ENCODE results near the gene PROP1.
"Not testable (repeated sequence)": the region's sequence is repeated elsewhere in the genome, so short reads cannot be mapped to it uniquely, and the experiment has no call there.

DNA sequence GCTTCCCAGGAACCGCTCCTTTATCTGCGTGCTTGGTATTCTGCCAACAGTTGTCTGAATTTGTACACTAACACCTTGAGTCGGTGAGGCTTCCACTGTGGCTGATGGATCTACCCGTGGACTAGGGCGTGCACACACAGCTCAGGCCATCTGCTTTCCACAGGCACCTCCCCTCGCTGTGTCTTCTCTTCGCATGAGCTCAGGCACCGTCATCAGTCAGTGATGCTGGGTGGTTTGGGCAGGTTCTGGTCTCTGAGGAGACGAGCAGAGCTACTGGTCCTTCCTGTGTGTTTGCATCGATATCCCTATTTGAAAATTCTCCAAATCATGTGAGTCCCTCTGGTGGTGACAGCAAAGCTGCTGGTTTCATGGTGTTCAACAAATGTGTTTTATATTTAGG, 48.1 kb downstream of the PROP1 start:
- TF ChIP-seq, protein P1, sequence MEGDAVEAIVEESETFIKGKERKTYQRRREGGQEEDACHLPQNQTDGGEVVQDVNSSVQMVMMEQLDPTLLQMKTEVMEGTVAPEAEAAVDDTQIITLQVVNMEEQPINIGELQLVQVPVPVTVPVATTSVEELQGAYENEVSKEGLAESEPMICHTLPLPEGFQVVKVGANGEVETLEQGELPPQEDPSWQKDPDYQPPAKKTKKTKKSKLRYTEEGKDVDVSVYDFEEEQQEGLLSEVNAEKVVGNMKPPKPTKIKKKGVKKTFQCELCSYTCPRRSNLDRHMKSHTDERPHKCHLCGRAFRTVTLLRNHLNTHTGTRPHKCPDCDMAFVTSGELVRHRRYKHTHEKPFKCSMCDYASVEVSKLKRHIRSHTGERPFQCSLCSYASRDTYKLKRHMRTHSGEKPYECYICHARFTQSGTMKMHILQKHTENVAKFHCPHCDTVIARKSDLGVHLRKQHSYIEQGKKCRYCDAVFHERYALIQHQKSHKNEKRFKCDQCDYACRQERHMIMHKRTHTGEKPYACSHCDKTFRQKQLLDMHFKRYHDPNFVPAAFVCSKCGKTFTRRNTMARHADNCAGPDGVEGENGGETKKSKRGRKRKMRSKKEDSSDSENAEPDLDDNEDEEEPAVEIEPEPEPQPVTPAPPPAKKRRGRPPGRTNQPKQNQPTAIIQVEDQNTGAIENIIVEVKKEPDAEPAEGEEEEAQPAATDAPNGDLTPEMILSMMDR (IDR thresholded peaks at IDR 0.05) = not testable (repeated sequence)
- not testable (repeated sequence) for TF ChIP-seq POLR2A (IDR thresholded peaks at IDR 0.05)

Data from adrenal gland (tissue), 5 donors.